ENCODE results near the gene TFCP2. TPM values are rescaled to one million over a fixed set of nuclear protein-coding genes. Genes with fewer than 3 reads are reported as not detected.

The TFCP2 gene
- total RNA-seq, 1 experiment from 2014 or later, result 33.9 TPM

GRCh38 chr12:51202718-51203117, 29.8 kb upstream of the TFCP2 start:
- Histone ChIP-seq H3K27ac (ENCODE audit: low read length) (no peak overlapping the region), H3K4me3 (ENCODE audit: low read depth in 2 of 2, low read length in 2 of 2) (no peak overlapping the region), H3K36me3 (ENCODE audit: control insufficient read depth, insufficient read depth, low read length) (no peaks in the 10 kb centered on the region), H3K27me3 (ENCODE audit: control insufficient read depth, insufficient read depth, low read length) (no peaks in the 10 kb centered on the region), H3K4me1 (ENCODE audit: control insufficient read depth, insufficient read depth, low read length) (no peaks in the 10 kb centered on the region), H3K9me3 (ENCODE audit: control insufficient read depth, insufficient read depth, low read depth, low read length) (no peaks in the 10 kb centered on the region)
- in situ Hi-C loops (cut with HindIII; ENCODE audit: low pct_unique_long_range_greater_than_20kb, low sequenced_read_pairs), result no loop called here
- ATAC-seq, result no peak
- ChIA-PET CTCF (no interaction called here), POLR2A (no interaction called here)
- intact Hi-C loops (cut with micrococcal nuclease; ENCODE audit: unreplicated experiment), result no loop called here
- DNase-seq (ENCODE audit: low read depth, low spot score), result no peak
- TF ChIP-seq, protein P1, sequence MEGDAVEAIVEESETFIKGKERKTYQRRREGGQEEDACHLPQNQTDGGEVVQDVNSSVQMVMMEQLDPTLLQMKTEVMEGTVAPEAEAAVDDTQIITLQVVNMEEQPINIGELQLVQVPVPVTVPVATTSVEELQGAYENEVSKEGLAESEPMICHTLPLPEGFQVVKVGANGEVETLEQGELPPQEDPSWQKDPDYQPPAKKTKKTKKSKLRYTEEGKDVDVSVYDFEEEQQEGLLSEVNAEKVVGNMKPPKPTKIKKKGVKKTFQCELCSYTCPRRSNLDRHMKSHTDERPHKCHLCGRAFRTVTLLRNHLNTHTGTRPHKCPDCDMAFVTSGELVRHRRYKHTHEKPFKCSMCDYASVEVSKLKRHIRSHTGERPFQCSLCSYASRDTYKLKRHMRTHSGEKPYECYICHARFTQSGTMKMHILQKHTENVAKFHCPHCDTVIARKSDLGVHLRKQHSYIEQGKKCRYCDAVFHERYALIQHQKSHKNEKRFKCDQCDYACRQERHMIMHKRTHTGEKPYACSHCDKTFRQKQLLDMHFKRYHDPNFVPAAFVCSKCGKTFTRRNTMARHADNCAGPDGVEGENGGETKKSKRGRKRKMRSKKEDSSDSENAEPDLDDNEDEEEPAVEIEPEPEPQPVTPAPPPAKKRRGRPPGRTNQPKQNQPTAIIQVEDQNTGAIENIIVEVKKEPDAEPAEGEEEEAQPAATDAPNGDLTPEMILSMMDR (IDR thresholded peaks at IDR 0.05), result no peak
- no peak for TF ChIP-seq POLR2AphosphoS5 (IDR thresholded peaks at IDR 0.05; ENCODE audit: low read depth, low read length)
- no peak for TF ChIP-seq SIN3A (IDR thresholded peaks at IDR 0.05; ENCODE audit: borderline replicate concordance, insufficient read depth, low read depth, low read length)
- TF ChIP-seq TCF7L2 (IDR thresholded peaks at IDR 0.05; ENCODE audit: low read depth, low read length), result no peak
- TF ChIP-seq REST (IDR thresholded peaks at IDR 0.05; ENCODE audit: insufficient read depth in 1 of 2, low read depth in 2 of 2, low read length in 1 of 2), result no peak
- BruUV-seq (replicated peaks), result no TSS peak

GRCh38 chr12:51200806-51201205, 27.9 kb upstream of the TFCP2 start:
- in situ Hi-C loops (cut with HindIII; ENCODE audit: low pct_unique_long_range_greater_than_20kb, low sequenced_read_pairs) (no loop called here), intact Hi-C loops (cut with micrococcal nuclease; ENCODE audit: unreplicated experiment) (no loop called here)
- no peak overlapping the region for H3K27ac ChIP-seq (ENCODE audit: low read length)
- ChIA-PET POLR2A (no interaction called here), CTCF (no interaction called here)
- no peaks in the 10 kb centered on the region for H3K27me3 ChIP-seq (ENCODE audit: control insufficient read depth, insufficient read depth, low read length)
- ATAC-seq, result no peak
- H3K9me3 ChIP-seq (ENCODE audit: control insufficient read depth, insufficient read depth, low read depth, low read length), result no peaks in the 10 kb centered on the region
- DNase-seq (ENCODE audit: low read depth, low spot score), result no peak
- H3K36me3 ChIP-seq (ENCODE audit: control insufficient read depth, insufficient read depth, low read length), result no peaks in the 10 kb centered on the region
- H3K4me1 ChIP-seq (ENCODE audit: control insufficient read depth, insufficient read depth, low read length), result no peaks in the 10 kb centered on the region
- H3K4me3 ChIP-seq (ENCODE audit: low read depth in 2 of 2, low read length in 2 of 2), result no peak overlapping the region
- TF ChIP-seq SIN3A (IDR thresholded peaks at IDR 0.05; ENCODE audit: borderline replicate concordance, insufficient read depth, low read depth, low read length) (no peak), POLR2AphosphoS5 (IDR thresholded peaks at IDR 0.05; ENCODE audit: low read depth, low read length) (no peak), TCF7L2 (IDR thresholded peaks at IDR 0.05; ENCODE audit: low read depth, low read length) (no peak), REST (IDR thresholded peaks at IDR 0.05; ENCODE audit: insufficient read depth in 1 of 2, low read depth in 2 of 2, low read length in 1 of 2) (no peak)
- TF ChIP-seq, protein P1 (IDR thresholded peaks at IDR 0.05), result no peak
- no TSS peak for BruUV-seq (replicated peaks)

Measured in Panc1 (cell line).